Measurements from ENCODE around the gene CDK14. TPM values are rescaled to one million over a fixed set of nuclear protein-coding genes. Genes with fewer than 3 reads are reported as not detected.

The CDK14 gene
- total RNA-seq, 4 donors from 2014 or later, result 1.1 to 12.7 (median 5.8) TPM

DNA sequence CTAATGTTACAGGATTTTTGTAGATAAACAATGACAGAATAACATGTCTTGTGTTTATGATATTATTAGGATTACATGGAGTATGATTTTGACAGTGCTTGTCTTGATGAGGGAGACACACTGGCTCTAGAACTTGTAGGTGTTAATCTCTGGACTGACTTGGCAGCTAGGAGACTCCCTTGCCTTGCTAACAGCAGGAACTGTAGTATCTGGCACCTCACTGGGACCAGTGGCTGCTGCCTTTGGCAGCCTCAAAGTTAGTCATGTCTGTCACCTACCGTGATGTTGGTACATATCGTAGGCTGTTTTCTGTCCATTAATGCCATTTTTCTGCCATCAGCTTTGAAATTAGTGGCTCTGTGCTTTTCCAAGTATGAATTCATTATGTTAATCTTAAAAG, 261.5 kb downstream of the CDK14 start:
- no peak overlapping the region for H3K4me3 ChIP-seq (ENCODE audit: low read depth, poor library complexity, severe bottlenecking)
- 58 to 80% methylated on average over 2 of the region's 2 CpGs for WGBS, 2 donors
- no peak for DNase-seq (ENCODE audit: low spot score in 2 of 2)
- TF ChIP-seq, protein P1, sequence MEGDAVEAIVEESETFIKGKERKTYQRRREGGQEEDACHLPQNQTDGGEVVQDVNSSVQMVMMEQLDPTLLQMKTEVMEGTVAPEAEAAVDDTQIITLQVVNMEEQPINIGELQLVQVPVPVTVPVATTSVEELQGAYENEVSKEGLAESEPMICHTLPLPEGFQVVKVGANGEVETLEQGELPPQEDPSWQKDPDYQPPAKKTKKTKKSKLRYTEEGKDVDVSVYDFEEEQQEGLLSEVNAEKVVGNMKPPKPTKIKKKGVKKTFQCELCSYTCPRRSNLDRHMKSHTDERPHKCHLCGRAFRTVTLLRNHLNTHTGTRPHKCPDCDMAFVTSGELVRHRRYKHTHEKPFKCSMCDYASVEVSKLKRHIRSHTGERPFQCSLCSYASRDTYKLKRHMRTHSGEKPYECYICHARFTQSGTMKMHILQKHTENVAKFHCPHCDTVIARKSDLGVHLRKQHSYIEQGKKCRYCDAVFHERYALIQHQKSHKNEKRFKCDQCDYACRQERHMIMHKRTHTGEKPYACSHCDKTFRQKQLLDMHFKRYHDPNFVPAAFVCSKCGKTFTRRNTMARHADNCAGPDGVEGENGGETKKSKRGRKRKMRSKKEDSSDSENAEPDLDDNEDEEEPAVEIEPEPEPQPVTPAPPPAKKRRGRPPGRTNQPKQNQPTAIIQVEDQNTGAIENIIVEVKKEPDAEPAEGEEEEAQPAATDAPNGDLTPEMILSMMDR (IDR thresholded peaks at IDR 0.05), result no peak
- no peak for TF ChIP-seq POLR2A (IDR thresholded peaks at IDR 0.05)
- intact Hi-C loops (cut with DNase I; ENCODE audit: low total_unique reads), result no loop called here

DNA sequence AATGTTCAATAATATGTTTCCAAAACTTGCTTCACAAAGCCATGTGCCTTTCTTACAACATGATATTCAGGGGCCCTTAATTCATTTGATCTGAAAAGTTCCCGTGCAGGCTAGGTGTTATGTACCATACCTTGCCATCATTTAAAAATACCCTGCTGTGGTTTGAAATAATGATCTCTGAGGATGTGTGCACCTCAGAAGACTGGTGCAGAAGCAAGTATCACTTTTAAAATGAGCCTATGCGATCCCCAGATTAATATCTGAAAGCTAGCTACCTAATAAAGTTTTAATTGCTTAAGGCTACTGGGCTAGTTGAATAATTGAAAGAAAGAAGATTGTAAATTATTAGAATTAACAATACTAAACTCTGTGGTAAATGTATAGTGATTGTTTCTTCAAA, 262.4 kb downstream of the CDK14 start:
- no peak overlapping the region for H3K4me3 ChIP-seq (ENCODE audit: low read depth, poor library complexity, severe bottlenecking)
- no peak for DNase-seq (ENCODE audit: low spot score in 2 of 2)
- WGBS, 2 donors, result 80 to 82% methylated on average over 2 of the region's 2 CpGs
- intact Hi-C loops (cut with DNase I; ENCODE audit: low total_unique reads), result no loop called here
- no peak for TF ChIP-seq POLR2A (IDR thresholded peaks at IDR 0.05)

DNA sequence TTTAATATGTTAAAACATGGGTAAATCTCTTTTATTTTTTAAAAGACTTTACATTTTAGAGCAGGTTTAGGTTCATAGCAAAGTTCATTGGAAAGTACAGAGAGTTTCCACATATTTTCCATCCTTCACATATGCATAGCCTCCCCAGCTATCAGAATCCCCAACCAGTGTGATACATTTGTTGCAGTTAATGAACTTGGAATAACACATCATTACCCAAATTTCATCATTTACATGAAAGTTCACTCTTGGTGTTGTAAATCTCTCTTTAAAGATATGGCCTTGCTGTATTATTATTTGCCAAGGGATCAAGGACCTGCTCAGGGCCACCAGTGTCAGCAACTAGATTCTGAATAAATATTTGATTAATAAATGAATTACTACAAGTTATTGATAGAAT, 263.4 kb downstream of the CDK14 start:
- intact Hi-C loops (cut with DNase I; ENCODE audit: low total_unique reads), result no loop called here
- TF ChIP-seq, protein P1 (IDR thresholded peaks at IDR 0.05), result no peak
- TF ChIP-seq POLR2A (IDR thresholded peaks at IDR 0.05), result no peak
- DNase-seq (ENCODE audit: low spot score in 2 of 2), result no peak
- H3K4me3 ChIP-seq (ENCODE audit: low read depth, poor library complexity, severe bottlenecking), result no peak overlapping the region

DNA sequence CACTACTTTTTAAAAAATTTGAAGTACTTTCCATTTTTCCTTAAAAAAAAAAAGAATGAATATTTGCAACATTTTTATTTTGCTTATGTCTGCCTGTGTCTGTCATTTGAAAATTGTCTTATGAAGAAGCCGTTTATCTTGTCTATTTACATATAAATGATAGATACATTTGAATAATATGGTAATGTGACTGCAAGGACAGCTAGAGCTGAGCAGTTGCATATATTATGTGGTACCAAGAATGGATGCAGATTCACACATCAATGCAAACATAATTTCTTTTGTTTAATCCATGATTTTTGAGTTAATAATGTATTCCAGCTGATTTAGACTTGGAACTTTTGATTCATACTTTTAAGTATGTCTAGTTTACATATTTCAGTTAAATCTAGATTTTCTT, 268.0 kb downstream of the CDK14 start:
- no peak for DNase-seq (ENCODE audit: low spot score in 2 of 2)
- no peak overlapping the region for H3K4me3 ChIP-seq (ENCODE audit: low read depth, poor library complexity, severe bottlenecking)
- WGBS, 2 donors, result 81 to 87% methylated on average over 1 of the region's 1 CpG
- TF ChIP-seq POLR2A (IDR thresholded peaks at IDR 0.05), result no peak
- TF ChIP-seq, protein P1 (IDR thresholded peaks at IDR 0.05), result no peak
- intact Hi-C loops (cut with DNase I; ENCODE audit: low total_unique reads), result no loop called here

DNA sequence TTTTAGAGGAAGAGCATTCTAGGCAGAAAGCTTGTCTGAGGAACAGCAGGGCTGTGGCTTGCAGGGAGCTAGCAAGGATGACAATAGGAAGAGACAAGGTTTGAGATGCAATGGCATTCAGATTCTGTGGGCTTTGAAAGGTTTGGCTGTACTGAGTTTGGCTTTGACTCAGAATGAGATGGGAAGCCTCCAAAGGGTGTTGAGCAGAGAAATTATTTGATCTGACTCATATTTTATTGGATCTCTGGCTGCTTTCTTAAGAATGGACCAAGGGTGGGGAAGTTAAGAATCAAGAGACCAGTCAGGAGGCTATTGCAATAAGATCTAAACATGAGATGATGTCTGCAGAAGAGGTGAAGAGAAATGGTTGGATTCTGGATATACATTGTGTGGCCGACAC, 273.2 kb downstream of the CDK14 start:
- 79 to 96% methylated on average over 1 of the region's 1 CpG for WGBS, 2 donors
- TF ChIP-seq POLR2A (IDR thresholded peaks at IDR 0.05), result no peak
- TF ChIP-seq, protein P1 (IDR thresholded peaks at IDR 0.05), result no peak
- intact Hi-C loops (cut with DNase I; ENCODE audit: low total_unique reads), result no loop called here
- no peak overlapping the region for H3K4me3 ChIP-seq (ENCODE audit: low read depth, poor library complexity, severe bottlenecking)
- DNase-seq (ENCODE audit: low spot score in 2 of 2), result no peak

DNA sequence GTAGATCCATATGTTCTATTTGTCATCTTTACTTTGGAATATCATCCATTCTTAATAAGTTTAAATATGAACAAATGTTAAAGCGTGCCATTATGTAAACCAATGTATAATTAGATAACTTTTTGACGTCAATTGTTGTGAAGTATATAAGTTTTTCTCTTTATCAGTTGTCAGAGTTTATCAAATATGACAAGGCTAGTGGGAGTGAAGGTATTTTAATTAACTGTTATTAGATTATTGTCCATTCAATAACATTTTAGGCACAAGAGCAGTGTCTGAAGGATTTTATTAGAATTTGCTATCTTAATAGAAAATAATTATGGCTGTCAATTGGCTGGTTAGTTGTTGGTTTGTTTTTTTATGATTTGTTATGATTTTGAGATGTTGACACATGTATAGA, 280.6 kb downstream of the CDK14 start:
- intact Hi-C loops (cut with DNase I; ENCODE audit: low total_unique reads), result no loop called here
- TF ChIP-seq, protein P1 (IDR thresholded peaks at IDR 0.05), result no peak
- no peak for TF ChIP-seq POLR2A (IDR thresholded peaks at IDR 0.05)
- no peak overlapping the region for H3K4me3 ChIP-seq (ENCODE audit: low read depth, poor library complexity, severe bottlenecking)
- 97 to 98% methylated on average over 2 of the region's 2 CpGs for WGBS, 2 donors
- no peak for DNase-seq (ENCODE audit: low spot score in 2 of 2)
